Activated CD8-positive, alpha-beta T cell treated with anti-CD3 and anti-CD28 coated beads for 36 hours (primary cell): ENCODE results near the gene DOK6. TPM values are rescaled to one million over a fixed set of nuclear protein-coding genes. Genes with fewer than 3 reads are reported as not detected.

Source experiments
- ATAC-seq: fragments of 200-7000 bp; cut with Tn5 transposase; one replicate; pipeline ENCODE4 v1.10.0; 2021; ENCODE audit warnings: mild to moderate bottlenecking, moderate library complexity
- CTCF ChIA-PET: fragments of 350-600 bp; sonication (Branson Sonifier 250); formaldehyde crosslinking; loops from one replicate; lab custom pipeline; 2021; ENCODE audit warnings: antibody characterized with exemption; lab: Charles Lee
- POLR2A ChIA-PET: fragments of 350-600 bp; sonication (Branson Sonifier 250); formaldehyde crosslinking; loops from one replicate; lab custom pipeline; 2021; ENCODE audit warnings: antibody characterized with exemption; lab: Charles Lee
- DNase-seq: peaks from one replicate; pipeline ENCODE4 v3.0.0-alpha.2; 2020
- H3K27ac Mint-ChIP-seq: one replicate; pipeline ENCODE4 v1.8.0; 2021; ENCODE audit warnings: mild to moderate bottlenecking, mixed read lengths
- H3K27me3 Mint-ChIP-seq: one replicate; pipeline ENCODE4 v1.8.0; 2021; ENCODE audit warnings: mixed read lengths
- H3K36me3 Mint-ChIP-seq: one replicate; pipeline ENCODE4 v1.8.0; 2021; ENCODE audit warnings: low read depth, mixed read lengths
- H3K4me1 Mint-ChIP-seq: one replicate; pipeline ENCODE4 v1.8.0; 2021; ENCODE audit warnings: low read depth, mixed read lengths
- H3K4me3 Mint-ChIP-seq: one replicate; pipeline ENCODE4 v1.8.0; 2021; ENCODE audit warnings: mild to moderate bottlenecking, moderate library complexity, mixed read lengths
- H3K9me3 Mint-ChIP-seq: one replicate; pipeline ENCODE4 v1.8.0; 2021; ENCODE audit warnings: mixed read lengths
- CTCF ChIP-seq: fragments of 200-600 bp; IDR thresholded peaks from one replicate; pipeline ENCODE4 v1.8.0; 2022; ENCODE audit warnings: antibody characterized with exemption, mild to moderate bottlenecking
- intact Hi-C: fragments of 100-400 bp; cut with micrococcal nuclease; formaldehyde crosslinking; loops from one replicate; pipeline ENCODE4 v1.10.0; 2022
- total RNA-seq, 2 experiments: library from RNA; stranded (reverse); gene quantifications; one replicate each; pipeline ENCODE4 v1.2.3, GENCODE V29; 2021

DOK6 gene
- total RNA-seq, 2 experiments from 2014 or later: not detected

GRCh38 chr18:69804776-69805501 is 404.3 kb downstream of the DOK6 start:
- no peak for TF ChIP-seq CTCF
- ATAC-seq: no peak
- Mint-ChIP-seq H3K27ac (no peak overlapping the region), H3K27me3 (no peaks in the 10 kb centered on the region), H3K36me3 (no peaks in the 10 kb centered on the region), H3K9me3 (no peaks in the 10 kb centered on the region), H3K4me1 (no peaks in the 10 kb centered on the region), H3K4me3 (no peak overlapping the region)
- no peak for DNase-seq
- ChIA-PET CTCF (no interaction called here), POLR2A (no interaction called here)
- intact Hi-C loops: no loop called here

GRCh38 chr18:69808399-69808798 is 407.7 kb downstream of the DOK6 start:
- intact Hi-C loops: no loop called here
- ChIA-PET CTCF (no interaction called here), POLR2A (no interaction called here)
- peaks cover 3% of the 10 kb centered on the region for H3K36me3 Mint-ChIP-seq
- ATAC-seq (no peak), DNase-seq (no peak)
- H3K4me1 Mint-ChIP-seq: no peaks in the 10 kb centered on the region
- H3K27me3 Mint-ChIP-seq: no peaks in the 10 kb centered on the region
- H3K4me3 Mint-ChIP-seq: no peak overlapping the region
- no peak overlapping the region for H3K27ac Mint-ChIP-seq
- H3K9me3 Mint-ChIP-seq: no peaks in the 10 kb centered on the region
- no peak for TF ChIP-seq CTCF

GRCh38 chr18:69813559-69813958 is 412.9 kb downstream of the DOK6 start:
- H3K4me1 Mint-ChIP-seq: no peaks in the 10 kb centered on the region
- TF ChIP-seq CTCF: no peak
- ChIA-PET POLR2A (no interaction called here), CTCF (no interaction called here)
- no peak overlapping the region for H3K27ac Mint-ChIP-seq
- H3K4me3 Mint-ChIP-seq: no peak overlapping the region
- peaks cover 7% of the 10 kb centered on the region for H3K36me3 Mint-ChIP-seq
- H3K27me3 Mint-ChIP-seq: no peaks in the 10 kb centered on the region
- ATAC-seq (no peak), DNase-seq (no peak)
- intact Hi-C loops: no loop called here
- no peaks in the 10 kb centered on the region for H3K9me3 Mint-ChIP-seq

- H3K27me3 Mint-ChIP-seq: no peaks in the 10 kb centered on the region
- ATAC-seq: no peak
- H3K9me3 Mint-ChIP-seq: no peaks in the 10 kb centered on the region
- POLR2A ChIA-PET: no interaction called here
- intact Hi-C loops: no loop called here
- no peak for DNase-seq
- H3K27ac Mint-ChIP-seq: no peak overlapping the region
- TF ChIP-seq CTCF: no peak
- no peak overlapping the region for H3K4me3 Mint-ChIP-seq
- CTCF ChIA-PET: no interaction called here
- H3K4me1 Mint-ChIP-seq: no peaks in the 10 kb centered on the region
- peaks cover 7% of the 10 kb centered on the region for H3K36me3 Mint-ChIP-seq
Observed at GRCh38 chr18:69814861-69815385, 414.2 kb downstream of the DOK6 start.

GRCh38 chr18:69817335-69817940 is 416.8 kb downstream of the DOK6 start:
- H3K4me1 Mint-ChIP-seq: no peaks in the 10 kb centered on the region
- H3K9me3 Mint-ChIP-seq: peaks cover 5% of the 10 kb centered on the region
- no peak overlapping the region for H3K27ac Mint-ChIP-seq
- H3K36me3 Mint-ChIP-seq: peaks cover 7% of the 10 kb centered on the region
- intact Hi-C loops: no loop called here
- POLR2A ChIA-PET: no interaction called here
- H3K4me3 Mint-ChIP-seq: no peak overlapping the region
- no peaks in the 10 kb centered on the region for H3K27me3 Mint-ChIP-seq
- TF ChIP-seq CTCF: no peak
- CTCF ChIA-PET: no interaction called here
- no peak for ATAC-seq
- DNase-seq: no peak
